ENCODE results near the gene SUGP2.

The SUGP2 gene

GRCh38 chr19:19053508-19054314 lies 20.4 kb upstream of the SUGP2 start:
- Histone ChIP-seq H3K27me3 (ENCODE audit: insufficient read depth, low read length, poor library complexity) (no peaks in the 10 kb centered on the region), H3K9ac (ENCODE audit: low read depth, low read length) (no peak overlapping the region), H3K9me3 (ENCODE audit: insufficient read depth, low read length, severe bottlenecking) (no peaks in the 10 kb centered on the region), H3K4me3 (ENCODE audit: low read depth in 1 of 2, low read length in 2 of 2) (no peak overlapping the region), H3K27ac (ENCODE audit: low read length) (no peak overlapping the region), H3K4me2 (ENCODE audit: insufficient read depth, low read length) (no peak overlapping the region), H3K4me1 (ENCODE audit: insufficient read depth, low read length) (no peaks in the 10 kb centered on the region), H3K79me2 (ENCODE audit: insufficient read depth, low read length) (peaks cover 2% of the 10 kb centered on the region; the same call in 1 of the 2 replicates), H2AFZ (ENCODE audit: low read depth, low read length) (no peak overlapping the region), H3K36me3 (ENCODE audit: insufficient read depth, low read length) (peaks cover 96% of the 10 kb centered on the region), H4K20me1 (ENCODE audit: insufficient read depth, low read length) (peaks cover 46% of the 10 kb centered on the region)
- DNase-seq (peak; percentile 47), ATAC-seq (ENCODE audit: insufficient read depth, low read depth) (peak; percentile 66; the same call in 2 of the 3 replicates)
- TF ChIP-seq EZH2 (IDR thresholded peaks at IDR 0.05; ENCODE audit: borderline replicate concordance, low read depth, low read length, severe bottlenecking) (no peak), CTCF (IDR thresholded peaks at IDR 0.05; ENCODE audit: borderline replicate concordance, extremely low read depth, low read length, poor library complexity, severe bottlenecking) (peak; percentile 65)

GRCh38 chr19:19052921-19053320 lies 19.6 kb upstream of the SUGP2 start:
- no peak overlapping the region for H3K4me3 ChIP-seq (ENCODE audit: low read depth in 1 of 2, low read length in 2 of 2)
- DNase-seq, result no peak
- no peak for TF ChIP-seq EZH2 (IDR thresholded peaks at IDR 0.05; ENCODE audit: borderline replicate concordance, low read depth, low read length, severe bottlenecking)
- TF ChIP-seq CTCF (IDR thresholded peaks at IDR 0.05; ENCODE audit: borderline replicate concordance, extremely low read depth, low read length, poor library complexity, severe bottlenecking), result no peak

GRCh38 chr19:19051478-19052213 lies 18.3 kb upstream of the SUGP2 start:
- Histone ChIP-seq H3K4me3 (ENCODE audit: low read depth in 1 of 2, low read length in 2 of 2) (no peak overlapping the region), H2AFZ (ENCODE audit: low read depth, low read length) (no peak overlapping the region), H3K4me1 (ENCODE audit: insufficient read depth, low read length) (no peaks in the 10 kb centered on the region), H3K36me3 (ENCODE audit: insufficient read depth, low read length) (peaks cover 94% of the 10 kb centered on the region), H3K27ac (ENCODE audit: low read length) (no peak overlapping the region), H3K9ac (ENCODE audit: low read depth, low read length) (no peak overlapping the region), H4K20me1 (ENCODE audit: insufficient read depth, low read length) (peaks cover 46% of the 10 kb centered on the region), H3K79me2 (ENCODE audit: insufficient read depth, low read length) (peaks cover 2% of the 10 kb centered on the region; the same call in 1 of the 2 replicates), H3K27me3 (ENCODE audit: insufficient read depth, low read length, poor library complexity) (no peaks in the 10 kb centered on the region), H3K9me3 (ENCODE audit: insufficient read depth, low read length, severe bottlenecking) (no peaks in the 10 kb centered on the region), H3K4me2 (ENCODE audit: insufficient read depth, low read length) (no peak overlapping the region)
- no peak for TF ChIP-seq CTCF (IDR thresholded peaks at IDR 0.05; ENCODE audit: borderline replicate concordance, extremely low read depth, low read length, poor library complexity, severe bottlenecking)
- TF ChIP-seq EZH2 (IDR thresholded peaks at IDR 0.05; ENCODE audit: borderline replicate concordance, low read depth, low read length, severe bottlenecking), result no peak
- ATAC-seq (ENCODE audit: insufficient read depth, low read depth) (no peak), DNase-seq (no peak)

More at GRCh38 chr19:19052921-19053320, 19.6 kb upstream of the SUGP2 start:
- Histone ChIP-seq H4K20me1 (ENCODE audit: insufficient read depth, low read length) (peaks cover 46% of the 10 kb centered on the region), H3K4me1 (ENCODE audit: insufficient read depth, low read length) (no peaks in the 10 kb centered on the region), H3K9ac (ENCODE audit: low read depth, low read length) (no peak overlapping the region), H2AFZ (ENCODE audit: low read depth, low read length) (no peak overlapping the region), H3K27me3 (ENCODE audit: insufficient read depth, low read length, poor library complexity) (no peaks in the 10 kb centered on the region), H3K4me2 (ENCODE audit: insufficient read depth, low read length) (no peak overlapping the region), H3K9me3 (ENCODE audit: insufficient read depth, low read length, severe bottlenecking) (no peaks in the 10 kb centered on the region), H3K36me3 (ENCODE audit: insufficient read depth, low read length) (peaks cover 94% of the 10 kb centered on the region), H3K27ac (ENCODE audit: low read length) (no peak overlapping the region), H3K79me2 (ENCODE audit: insufficient read depth, low read length) (peaks cover 2% of the 10 kb centered on the region; the same call in 1 of the 2 replicates)
- ATAC-seq (ENCODE audit: insufficient read depth, low read depth), result no peak

All from DND-41 (cell line).